ENCODE data around the gene SLC43A3. TPM values are rescaled to one million over a fixed set of nuclear protein-coding genes. Genes with fewer than 3 reads are reported as not detected.

The SLC43A3 gene
- total and polyA plus RNA-seq, 7 donors, result 11.3 to 43.9 (median 25.2) TPM

DNA sequence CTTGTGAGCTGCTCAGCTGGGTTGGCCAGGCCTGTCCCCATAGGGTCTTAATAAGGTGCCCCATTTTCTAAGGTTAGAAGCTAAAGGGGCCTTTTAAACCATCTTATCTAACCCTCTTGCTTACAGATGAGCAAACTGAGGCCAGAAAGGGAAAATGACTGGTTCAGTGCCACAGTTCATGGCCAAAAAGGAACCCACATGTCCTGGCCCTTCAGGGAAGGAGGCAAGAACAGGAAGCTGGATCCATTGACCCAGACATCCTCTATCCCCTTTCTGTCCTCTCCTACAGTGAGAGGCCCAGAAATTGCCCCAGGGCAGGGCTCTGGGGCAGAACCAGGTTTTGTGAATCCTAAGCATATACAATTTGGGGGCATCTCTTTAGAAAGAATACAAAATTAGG lies 56.0 kb downstream of the SLC43A3 start:
- Histone ChIP-seq H3K4me1 (no peaks in the 10 kb centered on the region), H3K36me3 (no peaks in the 10 kb centered on the region), H3K9me3 (no peaks in the 10 kb centered on the region), H3K4me3 (no peak overlapping the region), H3K27me3 (peaks cover 0 to 5% (median 0%) of the 10 kb centered on the region in 3 donors), H3K27ac (no peak overlapping the region)
- no peak for DNase-seq
- TF ChIP-seq, protein P1, sequence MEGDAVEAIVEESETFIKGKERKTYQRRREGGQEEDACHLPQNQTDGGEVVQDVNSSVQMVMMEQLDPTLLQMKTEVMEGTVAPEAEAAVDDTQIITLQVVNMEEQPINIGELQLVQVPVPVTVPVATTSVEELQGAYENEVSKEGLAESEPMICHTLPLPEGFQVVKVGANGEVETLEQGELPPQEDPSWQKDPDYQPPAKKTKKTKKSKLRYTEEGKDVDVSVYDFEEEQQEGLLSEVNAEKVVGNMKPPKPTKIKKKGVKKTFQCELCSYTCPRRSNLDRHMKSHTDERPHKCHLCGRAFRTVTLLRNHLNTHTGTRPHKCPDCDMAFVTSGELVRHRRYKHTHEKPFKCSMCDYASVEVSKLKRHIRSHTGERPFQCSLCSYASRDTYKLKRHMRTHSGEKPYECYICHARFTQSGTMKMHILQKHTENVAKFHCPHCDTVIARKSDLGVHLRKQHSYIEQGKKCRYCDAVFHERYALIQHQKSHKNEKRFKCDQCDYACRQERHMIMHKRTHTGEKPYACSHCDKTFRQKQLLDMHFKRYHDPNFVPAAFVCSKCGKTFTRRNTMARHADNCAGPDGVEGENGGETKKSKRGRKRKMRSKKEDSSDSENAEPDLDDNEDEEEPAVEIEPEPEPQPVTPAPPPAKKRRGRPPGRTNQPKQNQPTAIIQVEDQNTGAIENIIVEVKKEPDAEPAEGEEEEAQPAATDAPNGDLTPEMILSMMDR (IDR thresholded peaks at IDR 0.05), result no peak
- TF ChIP-seq POLR2A (IDR thresholded peaks at IDR 0.05), result no peak
- TF ChIP-seq EP300 (IDR thresholded peaks at IDR 0.05), result no peak
- TF ChIP-seq POLR2AphosphoS5 (IDR thresholded peaks at IDR 0.05), result no peak
- intact Hi-C loops (cut with DNase I), result no loop called here

DNA sequence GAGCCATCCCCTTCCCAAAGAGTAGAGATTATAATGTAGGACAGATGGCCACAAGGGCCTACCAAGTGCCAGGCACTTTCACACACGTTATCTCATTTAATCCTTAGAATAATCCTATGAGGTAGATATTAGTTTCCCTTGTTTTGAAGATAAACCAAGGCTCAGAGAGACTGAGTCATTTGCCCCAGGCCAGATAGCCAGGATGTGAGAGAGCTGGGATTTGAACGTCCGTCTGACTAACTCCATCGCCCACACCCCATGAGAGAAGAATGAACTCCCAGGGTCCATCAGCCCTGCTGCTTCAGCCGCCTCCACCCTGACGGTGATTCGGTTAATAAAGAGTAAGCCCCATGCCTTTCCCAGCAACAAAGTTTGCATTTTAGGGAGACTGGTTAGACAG lies 56.7 kb downstream of the SLC43A3 start:
- 91 to 94% methylated on average over 7 of the region's 7 CpGs for WGBS, 2 donors
- no peak overlapping the region for H3K4me3 ChIP-seq
- intact Hi-C loops (cut with DNase I), result no loop called here
- H3K27me3 ChIP-seq, result peaks cover 0 to 5% (median 0%) of the 10 kb centered on the region in 3 donors
- no peak overlapping the region for H3K27ac ChIP-seq
- no peak for TF ChIP-seq POLR2A (IDR thresholded peaks at IDR 0.05)
- TF ChIP-seq EP300 (IDR thresholded peaks at IDR 0.05), result no peak
- no peak for TF ChIP-seq POLR2AphosphoS5 (IDR thresholded peaks at IDR 0.05)
- TF ChIP-seq, protein P1 (IDR thresholded peaks at IDR 0.05), result no peak
- H3K36me3 ChIP-seq, result no peaks in the 10 kb centered on the region
- H3K9me3 ChIP-seq, result no peaks in the 10 kb centered on the region
- no peaks in the 10 kb centered on the region for H3K4me1 ChIP-seq
- no peak for DNase-seq

DNA sequence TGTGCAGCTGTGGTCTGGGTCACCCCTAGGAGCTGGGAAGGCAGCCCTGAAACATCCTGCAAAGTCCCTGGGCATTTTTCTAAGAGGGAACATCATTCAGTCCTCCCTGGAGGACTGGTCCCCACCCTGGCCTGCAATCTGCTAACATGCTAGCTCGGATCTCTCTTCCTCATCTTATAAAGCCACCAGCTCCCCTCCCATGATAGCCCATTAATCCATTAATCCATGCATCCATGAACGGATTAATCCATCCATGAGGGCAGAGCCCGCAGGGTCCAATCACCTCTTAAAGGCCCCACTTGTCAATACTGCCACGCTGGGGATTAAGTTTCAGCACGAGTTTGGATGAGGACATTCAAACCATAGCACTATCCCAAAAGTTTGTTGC lies 58.1 kb downstream of the SLC43A3 start:
- TF ChIP-seq POLR2A (IDR thresholded peaks at IDR 0.05), result no peak
- TF ChIP-seq, protein P1 (IDR thresholded peaks at IDR 0.05), result no peak
- no peak for TF ChIP-seq POLR2AphosphoS5 (IDR thresholded peaks at IDR 0.05)
- no peak for TF ChIP-seq EP300 (IDR thresholded peaks at IDR 0.05)
- 73 to 78% methylated on average over 5 of the region's 5 CpGs for WGBS, 2 donors
- DNase-seq, result no peak
- Histone ChIP-seq H3K9me3 (no peaks in the 10 kb centered on the region), H3K4me1 (no peaks in the 10 kb centered on the region), H3K4me3 (no peak overlapping the region), H3K27me3 (peaks cover 0 to 5% (median 0%) of the 10 kb centered on the region in 3 donors), H3K27ac (no peak overlapping the region), H3K36me3 (no peaks in the 10 kb centered on the region)
- intact Hi-C loops (cut with DNase I), result no loop called here

DNA sequence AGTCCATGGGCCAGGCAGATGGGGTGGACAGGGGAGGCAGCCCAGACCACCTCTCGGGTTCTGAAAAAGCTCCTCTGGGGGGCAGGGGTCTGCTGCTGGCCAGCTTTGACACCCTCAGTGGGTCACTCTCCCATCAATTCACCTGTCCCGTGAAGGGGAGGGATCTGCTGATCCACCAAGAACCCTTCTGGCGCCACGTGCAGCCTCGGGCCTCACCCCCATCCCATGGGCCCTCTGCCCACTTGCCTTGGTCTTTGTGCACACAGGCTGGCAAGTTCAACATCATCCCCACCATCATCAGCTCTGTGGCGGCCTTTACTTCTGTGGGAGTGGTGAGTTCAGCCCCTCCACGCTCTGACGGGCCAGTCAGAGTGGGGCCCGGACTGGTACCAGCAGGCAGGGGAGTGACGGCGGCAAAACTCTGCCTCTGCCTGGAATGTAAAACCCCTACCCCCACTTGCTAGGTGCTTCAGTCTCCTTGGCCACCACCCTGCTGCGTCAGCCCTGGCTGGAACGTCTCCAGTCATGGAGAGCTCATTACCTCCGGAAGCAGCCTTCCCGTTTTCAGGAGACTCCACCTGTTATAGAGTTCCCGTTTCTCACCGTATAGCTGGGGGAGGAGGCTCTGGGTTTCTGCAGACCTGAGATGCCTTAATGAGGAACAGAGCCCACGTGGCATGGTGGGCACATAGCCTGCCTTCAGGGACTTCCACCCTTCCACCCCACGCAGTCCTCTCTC lies 58.6 kb downstream of the SLC43A3 start:
- no peaks in the 10 kb centered on the region for H3K4me1 ChIP-seq
- peaks cover 0 to 5% (median 0%) of the 10 kb centered on the region in 3 donors for H3K27me3 ChIP-seq
- no peak for DNase-seq
- TF ChIP-seq, protein P1 (IDR thresholded peaks at IDR 0.05), result no peak
- no peak for TF ChIP-seq POLR2A (IDR thresholded peaks at IDR 0.05)
- TF ChIP-seq POLR2AphosphoS5 (IDR thresholded peaks at IDR 0.05), result no peak
- no peak for TF ChIP-seq EP300 (IDR thresholded peaks at IDR 0.05)
- whole genome bisulfite sequencing, 2 donors, result 54 to 71% methylated on average over 19 of the region's 19 CpGs
- H3K9me3 ChIP-seq, result no peaks in the 10 kb centered on the region
- no peaks in the 10 kb centered on the region for H3K36me3 ChIP-seq
- H3K4me3 ChIP-seq, result no peak overlapping the region
- H3K27ac ChIP-seq, result no peak overlapping the region
- intact Hi-C loops (cut with DNase I), result no loop called here
